OCI-LY3 (cell line): ENCODE measurements around the gene TRPC4AP.

Source experiments
- H2AFZ ChIP-seq: fragments of 200-600, 300-600 bp; shearing (Covaris generic); 2 replicates; pipeline ENCODE4 v1.6.0; 2014; ENCODE audit warnings: antibody characterized with exemption, low read depth, low read length
- H3K27ac ChIP-seq: fragments of 200-600, 300-600 bp; sonication (generic); 2 replicates; pipeline ENCODE4 v1.5.1; 2014; ENCODE audit warnings: mild to moderate bottlenecking, low read length, moderate library complexity, mixed read lengths
- H3K27me3 ChIP-seq: fragments of 200-600, 300-600 bp; sonication (generic); 2 replicates; pipeline ENCODE4 v1.6.1; 2014; ENCODE audit warnings: low read depth, low read length, mixed read lengths
- H3K36me3 ChIP-seq: fragments of 200-600, 300-600 bp; sonication (generic); replicated peaks from 2 replicates; pipeline ENCODE3; 2014; ENCODE audit warnings: low read depth, low read length, mixed read lengths
- H3K4me1 ChIP-seq: fragments of 300-600, 200-600 bp; sonication (generic); 2 replicates; pipeline ENCODE4 v1.6.1; 2014; ENCODE audit warnings: low read length, mixed read lengths
- H3K4me2 ChIP-seq: fragments of 200-600, 300-600 bp; sonication (generic); 2 replicates; pipeline ENCODE4 v1.6.1; 2014; ENCODE audit warnings: low read length, mixed read lengths
- H3K4me3 ChIP-seq: fragments of 300-600, 200-600 bp; sonication (generic); 2 replicates; pipeline ENCODE4 v1.5.1; 2014; ENCODE audit warnings: antibody characterized with exemption, mild to moderate bottlenecking, low read length, moderate library complexity
- H3K79me2 ChIP-seq: fragments of 300-600, 200-600 bp; shearing (Covaris generic); 2 replicates; pipeline ENCODE4 v1.6.1; 2014; ENCODE audit warnings: mild to moderate bottlenecking, low read length, mixed read lengths
- H3K9ac ChIP-seq: fragments of 300-600, 200-600 bp; shearing (Covaris generic); 2 replicates; pipeline ENCODE4 v1.6.0; 2014; ENCODE audit warnings: mild to moderate bottlenecking, low read length, moderate library complexity
- H3K9me3 ChIP-seq: fragments of 200-600, 300-600 bp; shearing (Covaris generic); 2 replicates; pipeline ENCODE4 v1.6.1; 2014; ENCODE audit warnings: low read length, mixed read lengths; ENCODE audit not compliant: insufficient read depth
- H4K20me1 ChIP-seq: fragments of 200-600, 300-600 bp; sonication (generic); 2 replicates; pipeline ENCODE4 v1.6.1; 2016; ENCODE audit warnings: low read length, mixed read lengths; ENCODE audit not compliant: insufficient read depth
- CTCF ChIP-seq: fragments of 200-600, 300-600 bp; sonication (generic); IDR thresholded peaks from 2 replicates; pipeline ENCODE4 v1.5.1; 2014; ENCODE audit warnings: antibody characterized with exemption, low read length, low read depth
- EZH2phosphoT487 ChIP-seq: fragments of 200-600 bp; shearing (Covaris generic); IDR thresholded peaks from 2 replicates; pipeline ENCODE4 v1.6.1; 2018; ENCODE audit warnings: antibody characterized with exemption, mixed run types, low read depth

TRPC4AP gene

GRCh38 chr20:35065181-35065580 is 27.4 kb downstream of the TRPC4AP start:
- no peak overlapping the region for H3K4me2 ChIP-seq
- peaks cover 33% of the 10 kb centered on the region for H3K36me3 ChIP-seq
- peaks cover 32% of the 10 kb centered on the region for H4K20me1 ChIP-seq
- TF ChIP-seq CTCF (no peak), EZH2phosphoT487 (no peak)
- no peaks in the 10 kb centered on the region for H3K27me3 ChIP-seq
- H3K79me2 ChIP-seq: peaks cover 71% of the 10 kb centered on the region
- H3K9me3 ChIP-seq: no peaks in the 10 kb centered on the region
- H3K4me3 ChIP-seq: no peak overlapping the region
- H3K4me1 ChIP-seq: peaks cover 28% of the 10 kb centered on the region
- H3K9ac ChIP-seq: no peak overlapping the region
- H2AFZ ChIP-seq: no peak overlapping the region
- no peak overlapping the region for H3K27ac ChIP-seq

- no peak for TF ChIP-seq CTCF
- TF ChIP-seq EZH2phosphoT487: no peak
- peaks cover 77% of the 10 kb centered on the region for H3K79me2 ChIP-seq
- H3K4me2 ChIP-seq: no peak overlapping the region
- peaks cover 35% of the 10 kb centered on the region for H3K36me3 ChIP-seq
- no peak overlapping the region for H3K9ac ChIP-seq
- no peaks in the 10 kb centered on the region for H3K9me3 ChIP-seq
- no peak overlapping the region for H3K4me3 ChIP-seq
- no peak overlapping the region for H3K27ac ChIP-seq
- H3K27me3 ChIP-seq: no peaks in the 10 kb centered on the region
- peaks cover 24% of the 10 kb centered on the region for H4K20me1 ChIP-seq
- H3K4me1 ChIP-seq: peaks cover 17% of the 10 kb centered on the region
- H2AFZ ChIP-seq: no peak overlapping the region
Measured at GRCh38 chr20:35063168-35063567, 29.4 kb downstream of the TRPC4AP start.

- H3K9me3 ChIP-seq: no peaks in the 10 kb centered on the region
- no peaks in the 10 kb centered on the region for H3K27me3 ChIP-seq
- TF ChIP-seq EZH2phosphoT487 (no peak), CTCF (no peak)
- H3K36me3 ChIP-seq: peaks cover 28% of the 10 kb centered on the region
- H3K4me2 ChIP-seq: no peak overlapping the region
- H3K4me3 ChIP-seq: no peak overlapping the region
- peaks cover 12% of the 10 kb centered on the region for H3K4me1 ChIP-seq
- peaks cover 83% of the 10 kb centered on the region for H3K79me2 ChIP-seq
- H4K20me1 ChIP-seq: peaks cover 24% of the 10 kb centered on the region
- H3K9ac ChIP-seq: no peak overlapping the region
- H3K27ac ChIP-seq: no peak overlapping the region
- no peak overlapping the region for H2AFZ ChIP-seq
Measured at GRCh38 chr20:35062478-35062877, 30.1 kb downstream of the TRPC4AP start.

- no peak for TF ChIP-seq EZH2phosphoT487
- TF ChIP-seq CTCF: no peak
- peaks cover 15% of the 10 kb centered on the region for H4K20me1 ChIP-seq
- no peak overlapping the region for H3K4me3 ChIP-seq
- peaks cover 26% of the 10 kb centered on the region for H3K36me3 ChIP-seq
- no peak overlapping the region for H3K4me2 ChIP-seq
- H3K4me1 ChIP-seq: peaks cover 22% of the 10 kb centered on the region
- H2AFZ ChIP-seq: no peak overlapping the region
- H3K27ac ChIP-seq: no peak overlapping the region
- no peaks in the 10 kb centered on the region for H3K27me3 ChIP-seq
- H3K79me2 ChIP-seq: peaks cover 72% of the 10 kb centered on the region
- H3K9me3 ChIP-seq: no peaks in the 10 kb centered on the region
- no peak overlapping the region for H3K9ac ChIP-seq
Measured at GRCh38 chr20:35060168-35060567, 32.4 kb downstream of the TRPC4AP start.
